NCI-H2107 treated with DMSO at 0.1 percent for 48 hours (cell line): Measurements from ENCODE around the gene F2RL3.
"Not testable (repeated sequence)": the region's sequence is repeated elsewhere in the genome, so short reads cannot be mapped to it uniquely, and the experiment has no call there.

ENCODE experiments used
- DNase-seq: peaks from one replicate; lab custom pipeline; 2025; ENCODE audit not compliant: unreplicated experiment; lab: John Stamatoyannopoulos, UW

Gene F2RL3

DNA sequence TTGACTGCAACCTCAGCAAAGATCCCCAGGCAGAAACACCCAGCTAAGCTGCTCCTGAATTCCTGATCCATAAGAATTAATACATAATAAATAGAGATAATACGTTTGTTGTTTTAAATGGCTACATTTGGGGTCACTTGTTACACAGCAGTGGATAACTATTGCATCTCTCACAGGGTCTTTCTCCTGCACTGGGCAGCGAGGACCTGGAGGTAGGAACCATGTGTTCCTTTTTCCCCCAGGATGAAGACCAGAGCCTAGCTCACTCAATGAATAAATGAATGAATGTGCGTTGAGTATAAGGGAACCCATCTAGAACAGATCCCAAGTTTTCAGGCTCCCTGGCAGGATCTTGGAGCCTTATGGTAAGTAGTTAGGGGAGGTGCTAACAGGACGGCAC lies 30.7 kb downstream of the F2RL3 start:
- DNase-seq, result no peak

DNA sequence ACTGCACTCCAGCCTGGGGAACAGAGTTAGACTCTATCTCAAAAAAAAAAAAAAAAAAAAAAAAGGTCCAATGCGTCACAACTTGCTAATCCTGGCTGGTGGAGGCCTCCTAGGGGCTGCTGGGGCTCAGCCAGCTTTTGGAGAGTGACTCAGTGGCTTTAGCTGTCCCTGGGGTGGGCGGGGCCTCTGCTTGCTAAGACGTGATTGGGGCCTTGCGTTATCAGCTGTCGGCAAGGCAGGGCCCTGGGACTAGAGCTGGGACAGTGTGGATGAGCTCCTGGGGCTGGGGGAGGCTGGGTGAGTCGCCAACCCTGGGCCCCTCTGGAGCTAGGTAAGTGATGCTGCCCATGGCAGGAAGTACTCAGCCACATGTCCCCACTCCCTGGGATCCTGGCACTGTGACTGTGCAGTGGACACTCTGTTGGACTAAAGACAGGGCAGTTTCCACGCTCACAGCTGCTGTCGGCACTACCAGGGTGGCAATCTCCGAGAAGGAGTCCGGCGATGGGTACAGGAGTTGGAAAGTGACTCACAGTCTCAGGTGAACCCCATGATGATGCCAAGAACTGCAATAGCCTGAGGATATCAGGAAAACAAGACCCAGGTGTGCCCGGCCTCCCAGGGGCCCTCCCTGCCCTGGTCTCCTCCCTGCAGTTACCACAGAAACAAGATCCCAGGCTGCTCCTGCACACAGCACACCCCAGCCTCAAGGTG lies 32.2 kb downstream of the F2RL3 start:
- DNase-seq, result no peak

DNA sequence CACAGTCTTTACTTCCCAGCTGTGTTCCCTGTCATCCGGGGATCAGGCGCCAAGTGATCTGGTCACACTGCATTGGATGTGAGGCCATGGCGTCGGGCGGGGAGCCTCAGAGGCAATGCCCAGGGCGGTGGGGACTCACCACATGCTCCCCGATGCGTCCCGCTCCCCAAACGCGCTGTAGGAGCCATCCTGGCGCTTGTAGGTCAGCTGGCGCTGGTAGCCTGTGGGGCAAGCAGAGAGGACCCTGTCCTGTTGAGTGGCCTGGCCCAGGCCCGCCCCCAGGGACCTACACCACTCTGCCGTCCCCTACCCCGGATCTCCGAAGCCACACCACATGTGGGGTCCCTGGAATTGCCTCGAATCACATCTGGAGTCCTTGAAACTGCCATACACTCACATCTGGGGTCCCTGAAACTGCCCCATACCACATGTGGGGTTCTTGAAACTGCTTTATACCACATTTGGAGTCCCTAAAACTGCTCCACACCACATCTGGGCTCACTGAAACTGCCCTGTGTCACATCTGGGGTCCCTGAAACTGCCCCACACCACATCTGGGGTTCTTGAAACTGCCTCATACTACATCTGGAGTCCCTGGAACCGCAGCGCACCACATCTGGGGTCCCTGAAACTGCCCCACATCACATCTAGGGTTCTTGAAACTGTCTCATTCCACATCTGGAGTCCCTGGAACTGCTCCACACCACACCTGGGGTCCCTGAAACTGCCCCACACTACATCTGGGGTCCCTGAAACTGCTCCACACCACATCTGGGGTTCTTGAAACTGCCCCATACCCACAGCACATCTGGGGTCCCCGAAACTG lies 33.2 kb downstream of the F2RL3 start:
- DNase-seq, result no peak

DNA sequence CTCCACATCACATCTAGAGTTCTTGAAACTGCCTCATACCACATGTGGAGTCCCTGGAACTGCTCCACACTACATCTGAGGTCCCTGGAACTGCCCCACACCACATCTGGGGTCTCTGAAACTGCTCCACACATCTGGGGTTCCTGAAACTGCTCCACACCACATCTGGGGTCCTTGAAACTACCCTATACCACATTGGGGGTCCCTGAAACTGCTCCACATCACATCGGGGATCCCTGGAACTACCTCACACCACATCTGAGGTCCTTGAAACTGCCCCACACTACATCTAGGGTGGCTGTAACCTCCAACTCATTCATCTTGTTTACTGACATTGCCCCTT lies 33.8 kb downstream of the F2RL3 start:
- DNase-seq, result no peak

DNA sequence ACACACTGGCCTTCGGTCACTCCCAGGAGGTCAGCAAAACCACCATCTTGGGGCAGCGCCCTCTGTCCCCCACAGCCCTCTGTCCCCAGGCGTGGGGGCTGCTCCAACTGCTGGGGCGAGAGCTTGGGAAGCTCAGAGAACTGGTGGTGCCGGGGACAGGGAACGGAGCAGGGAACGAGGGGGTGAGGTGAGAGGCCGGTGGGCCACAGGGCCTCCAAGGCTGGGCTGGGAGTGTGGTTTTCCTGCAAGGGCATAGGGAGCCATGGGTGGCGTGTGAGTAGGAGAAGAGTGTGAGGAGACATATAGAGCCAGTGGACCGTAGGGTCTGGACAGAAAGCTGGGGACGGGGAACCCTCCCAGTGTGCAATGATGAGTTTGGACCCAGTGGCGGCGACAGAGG lies 34.1 kb downstream of the F2RL3 start:
- no peak for DNase-seq

DNA sequence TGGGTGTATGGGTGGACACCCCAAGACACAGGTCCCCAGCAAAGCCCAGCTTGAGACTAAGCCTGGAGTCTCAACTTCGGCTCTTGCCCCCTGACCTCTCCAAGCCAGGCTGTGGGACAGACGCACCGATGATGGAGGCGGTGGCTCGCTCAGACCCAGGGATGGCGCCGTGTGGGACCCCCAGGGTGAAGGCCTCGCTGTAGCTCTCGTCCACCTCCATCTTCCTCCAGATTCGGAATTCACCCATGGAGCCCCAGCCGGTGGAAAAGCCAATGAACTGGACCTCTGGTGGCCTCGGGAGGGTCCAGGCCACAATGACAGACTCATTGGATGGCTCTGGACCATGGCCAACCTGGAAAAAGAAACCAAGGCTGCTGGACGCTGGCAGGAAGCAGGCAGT lies 39.1 kb downstream of the F2RL3 start:
- DNase-seq, result no peak

DNA sequence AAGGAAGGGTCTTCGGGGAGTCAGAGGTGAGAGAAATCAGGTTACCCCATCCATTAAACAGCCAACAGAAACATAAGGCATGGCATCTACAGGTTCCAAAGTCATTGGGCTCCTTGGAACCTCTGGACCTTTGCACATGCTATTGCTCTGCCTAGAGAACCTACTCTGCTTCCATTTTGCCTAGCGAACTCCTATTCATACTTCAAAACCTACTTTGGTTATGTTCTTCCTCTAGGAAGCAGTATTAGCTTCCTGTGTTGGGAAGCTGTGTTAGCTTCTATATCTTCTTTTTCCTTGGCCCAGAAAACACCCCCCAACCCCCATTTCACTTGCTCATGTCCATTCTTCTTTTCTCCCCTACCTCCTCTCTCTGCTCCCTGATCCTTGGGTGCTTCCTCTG lies 39.6 kb downstream of the F2RL3 start:
- no peak for DNase-seq

DNA sequence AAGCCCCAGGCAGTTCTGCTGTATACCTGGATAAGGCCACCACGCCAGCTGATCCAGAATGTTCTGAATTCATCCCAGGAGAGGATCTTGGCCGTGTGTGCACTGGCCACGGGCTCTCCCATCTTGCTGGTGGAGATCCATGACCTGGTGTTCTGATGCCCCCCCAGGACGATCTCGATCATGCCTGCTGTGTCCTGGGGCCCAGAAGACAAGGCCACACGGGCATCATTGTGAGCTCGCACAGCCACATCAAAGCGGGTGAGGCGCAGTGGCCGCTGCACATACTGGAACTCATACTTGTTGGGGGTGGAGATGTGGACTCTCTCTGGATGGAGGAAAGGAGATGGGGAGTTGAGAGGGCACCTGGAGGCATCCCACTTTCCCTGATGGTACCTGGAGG lies 40.1 kb downstream of the F2RL3 start:
- no peak for DNase-seq

DNA sequence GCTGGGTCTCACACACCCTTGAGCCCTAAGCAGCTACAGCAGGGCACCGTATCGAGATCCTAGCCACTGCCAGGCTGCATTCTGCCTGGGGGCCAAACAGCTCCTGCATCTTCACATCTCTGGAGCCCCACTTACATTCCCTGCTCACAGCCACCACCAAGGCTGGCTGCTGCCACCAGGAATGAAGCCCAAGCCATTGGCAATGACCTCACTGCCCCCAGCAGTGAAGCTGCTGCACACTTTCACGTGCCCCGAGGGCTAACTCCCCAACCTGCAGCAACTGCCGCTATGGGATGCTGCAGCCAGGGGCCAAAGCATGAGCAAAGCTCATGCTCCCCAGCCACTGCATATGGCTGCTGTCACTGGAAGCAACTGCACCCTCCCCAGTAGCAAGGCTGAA lies 42.0 kb downstream of the F2RL3 start:
- no peak for DNase-seq

DNA sequence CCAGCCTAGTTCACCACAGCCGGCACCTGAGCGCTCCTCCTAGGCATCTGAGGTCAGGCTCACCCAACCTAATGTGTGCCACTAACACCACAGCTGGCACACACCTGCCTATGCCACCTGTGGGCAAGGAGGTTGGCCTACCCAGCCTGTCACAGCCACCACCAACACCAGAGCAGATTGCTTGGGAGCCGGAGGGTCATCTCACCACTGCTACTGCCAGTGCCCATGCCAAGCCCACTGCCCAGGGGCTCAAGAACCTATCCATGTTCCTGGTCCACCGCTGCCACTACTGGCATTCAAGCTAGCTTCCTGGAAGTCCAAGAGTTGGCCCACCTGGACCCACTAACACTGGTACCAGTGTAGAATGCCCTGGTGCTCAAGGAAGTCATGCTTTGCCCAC lies 42.5 kb downstream of the F2RL3 start:
- DNase-seq, result no peak

DNA sequence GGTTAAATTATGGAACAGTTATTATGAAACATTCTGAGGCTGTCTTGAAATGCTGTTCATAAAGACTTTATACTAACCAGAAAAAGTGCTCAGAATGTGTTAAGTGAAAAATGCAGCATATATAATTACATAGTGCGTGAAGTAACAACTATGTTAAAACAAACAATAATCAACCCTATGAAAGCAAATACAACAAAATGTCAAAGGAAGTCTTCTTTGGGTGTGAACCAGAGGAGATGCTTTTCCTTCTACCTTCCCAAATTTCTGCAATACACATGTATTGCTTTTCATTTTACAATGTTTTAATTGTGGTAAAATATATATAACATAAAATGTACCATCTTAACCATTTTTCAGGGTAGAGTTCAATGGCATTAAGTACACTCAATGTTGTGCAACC lies 45.7 kb downstream of the F2RL3 start:
- no peak for DNase-seq

DNA sequence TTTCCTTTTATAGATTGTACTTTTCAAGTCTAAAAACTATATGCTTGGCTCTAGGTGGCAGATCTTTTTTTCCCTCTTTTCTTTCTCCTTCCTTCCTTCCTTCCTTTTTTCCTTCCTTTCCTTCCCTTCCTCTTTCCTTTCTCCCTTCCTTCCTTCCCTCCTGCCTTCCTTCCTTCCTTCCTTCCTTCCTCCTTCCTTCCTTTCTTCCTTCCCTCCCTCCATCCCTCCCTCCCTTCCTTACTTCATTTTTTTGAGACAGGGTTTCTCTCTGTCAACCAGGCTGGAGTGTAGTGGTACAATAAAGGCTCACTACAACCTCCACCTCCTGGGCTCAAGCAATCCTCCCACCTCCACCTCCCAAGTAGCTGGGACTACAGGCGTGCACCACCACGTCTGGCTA lies 48.1 kb downstream of the F2RL3 start:
- no peak for DNase-seq

DNA sequence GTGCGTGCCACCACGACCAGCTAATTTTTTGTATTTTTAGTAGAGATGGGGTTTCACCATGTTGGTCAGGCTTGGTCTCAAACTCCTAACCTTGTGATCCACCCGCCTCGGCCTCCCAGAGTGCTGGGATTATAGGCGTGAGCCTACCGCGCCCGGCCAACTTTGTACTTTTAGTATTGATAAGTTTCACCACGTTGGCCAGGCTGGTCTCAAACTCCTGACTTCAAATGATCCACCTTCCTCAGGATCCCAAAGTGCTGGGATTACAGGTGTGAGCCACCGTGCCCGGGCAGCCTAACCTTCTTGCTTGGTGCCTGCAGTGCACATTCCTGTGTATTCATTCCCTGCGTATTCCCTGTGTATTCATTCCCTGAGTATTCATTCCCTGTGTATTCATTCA lies 49.0 kb downstream of the F2RL3 start:
- DNase-seq, result not testable (repeated sequence)

DNA sequence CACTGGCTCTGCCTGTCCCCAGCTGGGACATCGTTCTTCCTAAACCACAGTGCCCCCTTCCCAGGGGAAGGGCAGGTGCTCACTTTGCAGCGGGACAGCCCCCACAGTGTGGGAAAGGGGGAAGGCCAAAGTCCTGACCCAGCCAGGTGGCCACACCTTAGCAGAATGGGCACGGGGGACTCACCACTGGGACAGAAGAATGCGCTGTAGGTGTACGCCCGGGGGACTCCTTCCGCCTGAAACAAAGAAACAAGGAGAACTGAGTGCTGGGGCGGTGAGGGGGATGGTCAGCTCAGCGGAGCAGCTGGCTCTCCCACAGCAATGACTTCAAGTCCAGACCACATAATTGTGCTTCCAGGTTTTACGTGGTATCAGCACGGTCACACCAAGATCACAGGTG lies 49.4 kb downstream of the F2RL3 start:
- no peak for DNase-seq

DNA sequence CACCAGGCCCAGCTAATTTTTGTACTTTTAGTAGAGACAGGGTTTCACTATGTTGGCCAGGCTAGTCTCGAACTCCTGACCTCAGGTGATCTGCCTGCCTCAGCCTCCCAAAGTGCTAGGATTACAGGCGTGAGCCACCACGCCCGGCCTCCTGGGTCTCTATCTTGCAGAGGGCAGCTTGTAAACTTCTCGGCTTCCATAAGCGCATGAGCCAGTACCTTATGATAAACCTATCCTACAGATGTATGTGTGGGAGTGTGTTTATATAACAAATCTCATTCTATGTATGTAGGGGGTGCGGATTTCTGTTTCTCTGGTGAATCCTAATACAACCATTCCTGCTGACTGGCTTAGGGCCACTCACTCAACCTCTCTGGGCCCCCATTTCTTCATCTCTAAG lies 51.3 kb downstream of the F2RL3 start:
- not testable (repeated sequence) for DNase-seq

DNA sequence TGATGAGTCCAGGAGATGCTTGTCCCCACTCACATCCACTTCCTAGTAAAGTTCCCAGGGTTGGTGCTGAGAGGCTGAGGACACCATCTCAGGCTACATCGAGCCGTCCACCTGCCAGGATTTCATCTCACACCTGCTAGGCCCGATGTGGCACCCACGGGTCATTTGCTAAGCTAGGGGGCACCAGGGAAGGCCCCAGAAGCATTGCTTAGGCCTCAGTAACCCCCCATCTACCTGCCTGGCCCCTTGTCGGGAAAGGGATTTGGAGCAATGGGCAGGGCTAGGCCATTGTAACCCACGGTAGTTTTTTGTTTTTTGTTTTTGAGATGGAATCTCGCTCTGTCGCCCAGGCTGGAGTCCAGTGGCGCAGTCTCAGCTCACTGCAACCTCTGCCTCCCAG lies 51.8 kb downstream of the F2RL3 start:
- DNase-seq, result no peak
